Endothelial cell of hepatic sinusoid (primary cell): ENCODE measurements around the gene ELK3.

Experiments used
- in situ Hi-C: cut with HindIII; loops from 2 replicates; pipeline ENCODE4 v1.10.0; 2017; ENCODE audit warnings: low sequenced_read_pairs

Gene ELK3

DNA sequence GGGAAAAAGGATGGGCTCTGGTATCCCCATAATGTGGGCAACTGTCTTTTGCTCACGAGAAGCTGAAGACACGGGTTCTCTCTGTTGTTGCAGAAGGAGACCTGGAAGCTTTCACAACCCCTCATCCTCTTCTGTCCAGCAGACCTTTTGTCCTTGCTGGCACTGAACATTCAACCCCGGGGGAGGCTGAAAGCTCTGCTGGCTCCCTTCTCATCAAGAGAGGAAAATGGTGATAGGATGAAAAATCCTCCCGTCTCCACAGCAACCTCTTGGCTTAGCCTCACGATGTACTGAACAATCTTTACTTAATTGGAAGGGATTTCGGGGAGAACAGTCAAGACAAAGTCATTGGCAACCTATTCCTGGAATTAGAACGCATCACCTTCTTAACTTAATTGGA lies 39.0 kb downstream of the ELK3 start:
- in situ Hi-C loops, result no loop called here

DNA sequence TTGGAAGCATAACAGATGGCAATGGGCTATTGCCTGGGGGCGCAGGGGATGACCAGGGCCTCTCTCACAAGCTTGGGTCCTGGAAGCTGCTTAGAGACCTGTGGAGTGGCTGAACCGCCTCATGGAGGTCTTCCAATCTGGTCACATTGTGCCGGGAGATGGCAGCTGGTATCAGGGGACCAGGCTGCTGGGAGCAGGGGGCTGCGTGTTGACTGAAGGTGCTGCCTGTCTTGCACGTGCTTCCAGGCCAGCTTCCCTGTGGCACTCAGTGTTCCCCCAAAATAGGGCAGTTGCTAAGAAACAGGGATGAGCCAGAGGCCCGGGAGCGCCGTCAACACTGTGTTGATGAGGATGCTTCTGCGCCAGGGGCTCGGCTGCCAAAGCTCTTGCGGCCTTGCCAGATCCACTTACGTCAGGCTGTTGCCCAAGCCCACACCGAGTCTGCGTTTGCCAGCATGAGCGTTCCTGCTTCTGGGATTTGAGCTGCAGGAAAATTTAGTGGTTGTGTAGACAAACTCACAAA lies 39.8 kb downstream of the ELK3 start:
- in situ Hi-C loops, result no loop called here

DNA sequence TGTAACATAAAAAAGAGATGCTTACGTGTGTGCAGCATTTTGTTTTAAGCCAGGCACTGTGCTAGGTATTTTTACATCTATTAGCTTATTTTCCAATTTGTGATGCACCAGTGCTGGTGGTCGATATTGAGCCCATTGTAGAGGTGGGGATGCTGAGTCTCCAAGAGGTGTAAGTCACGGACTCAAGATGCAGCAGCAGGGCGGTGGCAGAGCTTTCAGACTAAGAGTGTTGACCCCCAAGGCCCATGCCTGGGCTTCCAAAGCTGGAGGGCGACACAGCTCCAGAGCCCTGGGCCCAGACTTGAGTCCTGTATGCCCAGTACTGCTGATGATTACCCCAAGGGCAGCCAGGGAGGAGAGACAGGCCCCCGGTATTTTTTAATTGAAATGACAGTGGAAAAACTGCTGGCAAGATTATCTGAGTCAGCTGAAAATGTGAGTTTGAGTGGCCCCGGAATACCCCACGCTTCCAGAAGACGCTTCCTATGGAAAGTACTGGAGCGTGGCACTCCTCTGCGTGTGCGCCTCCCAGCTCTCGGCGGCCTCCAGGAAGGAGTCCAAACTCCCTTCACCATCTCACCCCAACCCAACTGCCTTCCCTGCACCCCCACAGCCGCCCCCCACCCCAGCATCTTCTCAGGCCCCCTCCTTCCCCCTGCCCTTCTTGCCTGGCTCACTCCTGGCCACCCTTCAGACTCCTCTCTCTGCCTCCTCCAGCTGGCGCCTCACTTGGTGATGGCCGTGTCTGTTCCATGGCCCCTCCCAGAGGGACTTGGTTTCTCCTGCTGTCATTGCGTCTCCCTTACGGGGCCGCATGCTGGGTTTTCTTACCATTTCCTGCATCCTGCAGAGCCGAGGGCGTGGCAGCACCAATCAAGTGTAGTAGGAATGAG lies 40.7 kb downstream of the ELK3 start:
- in situ Hi-C loops, result no loop called here

GRCh38 chr12:96235484-96235826 lies 41.3 kb downstream of the ELK3 start:
- in situ Hi-C loops, result no loop called here

GRCh38 chr12:96236221-96236822 lies 42.1 kb downstream of the ELK3 start:
- in situ Hi-C loops, result no loop called here

GRCh38 chr12:96237035-96237434 lies 42.9 kb downstream of the ELK3 start:
- in situ Hi-C loops, result no loop called here

DNA sequence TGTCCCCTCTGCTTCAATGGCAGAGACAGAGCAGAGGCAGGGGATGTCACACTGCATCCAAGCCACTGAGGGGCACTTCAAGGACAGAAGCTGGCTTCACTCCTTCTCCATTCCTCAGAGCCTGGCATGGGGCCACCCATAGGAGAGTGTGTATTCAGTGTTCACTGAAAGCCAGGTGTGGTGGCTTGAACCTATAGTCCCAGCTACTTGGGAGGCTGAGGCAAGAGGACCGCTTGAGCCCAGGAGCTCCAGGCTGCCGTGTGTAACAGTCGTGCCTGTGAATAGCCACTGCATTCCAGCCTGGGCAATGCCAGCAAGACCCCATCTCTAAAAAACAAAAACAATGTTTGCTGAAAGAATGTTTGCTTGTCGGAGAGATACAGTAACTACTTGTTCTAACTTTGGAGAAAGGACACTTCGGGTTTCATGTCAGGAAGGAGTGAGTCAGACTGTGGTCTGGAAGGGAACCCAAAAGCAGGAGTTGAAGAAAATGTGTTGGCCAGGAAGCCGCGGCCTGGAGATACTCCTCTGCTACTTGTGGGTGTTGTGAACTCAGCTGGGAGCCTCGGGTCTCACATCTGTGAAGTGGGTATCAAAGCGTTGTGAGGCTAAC lies 43.4 kb downstream of the ELK3 start:
- in situ Hi-C loops, result no loop called here

GRCh38 chr12:96238336-96239047 lies 44.3 kb downstream of the ELK3 start:
- in situ Hi-C loops, result no loop called here

GRCh38 chr12:96239711-96240635 lies 45.8 kb downstream of the ELK3 start:
- in situ Hi-C loops, result no loop called here

DNA sequence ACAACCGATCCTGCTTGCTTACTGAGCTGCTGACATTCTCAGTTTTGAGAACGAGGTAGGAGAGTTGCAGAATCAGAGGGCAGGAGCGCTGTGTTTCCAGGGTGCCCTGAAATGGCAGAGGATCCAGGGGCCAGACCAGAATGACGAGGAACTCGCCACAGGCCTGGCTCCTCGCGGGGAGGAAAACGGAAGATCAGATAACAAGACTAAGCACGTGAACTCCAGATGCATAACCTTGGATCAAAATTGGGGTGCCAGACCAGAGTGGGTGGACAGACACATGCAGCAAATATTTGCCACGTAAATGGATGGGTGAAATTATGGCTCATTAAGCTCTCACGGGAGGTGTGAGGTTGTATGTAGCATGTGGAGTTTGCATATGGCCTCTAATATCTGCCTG lies 46.5 kb downstream of the ELK3 start:
- in situ Hi-C loops, result no loop called here

DNA sequence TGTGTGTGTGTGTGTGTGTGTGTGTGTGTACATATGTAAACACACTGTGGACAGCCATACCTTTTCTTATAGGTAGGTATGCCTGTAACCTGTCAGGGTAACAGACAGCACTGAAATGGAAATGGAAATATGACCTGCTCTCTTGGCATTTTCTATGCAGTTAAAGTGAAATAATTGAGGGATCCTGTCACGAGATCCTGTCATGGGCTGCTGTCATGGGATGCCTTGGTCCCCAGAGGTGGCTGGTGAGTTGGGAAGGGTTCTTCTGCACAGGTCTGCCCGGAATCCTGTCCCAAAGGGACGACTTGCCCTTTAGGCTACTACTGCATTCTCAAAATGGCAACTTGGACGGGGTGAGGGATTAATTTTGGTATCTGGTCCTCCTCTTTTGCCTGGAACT lies 47.3 kb downstream of the ELK3 start:
- in situ Hi-C loops, result no loop called here

DNA sequence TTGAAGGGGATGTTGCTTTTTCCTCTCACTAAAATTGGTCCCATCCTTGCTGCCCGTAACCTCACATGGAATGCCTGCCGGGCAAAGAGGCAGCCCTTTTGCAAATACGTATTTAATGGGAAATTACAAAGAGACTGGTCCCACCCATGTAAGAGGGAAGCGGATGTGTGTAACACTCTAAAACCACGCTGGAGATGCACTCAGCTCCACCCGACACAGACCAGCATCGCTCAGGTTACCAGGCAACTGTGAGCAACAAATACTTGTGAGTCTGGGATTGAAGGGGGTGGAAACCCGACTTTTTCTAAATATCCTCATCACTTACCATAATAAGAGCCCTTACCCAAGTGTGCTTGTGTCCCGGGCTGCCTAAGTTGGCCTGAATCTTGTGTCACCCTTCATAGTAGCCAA lies 47.7 kb downstream of the ELK3 start:
- in situ Hi-C loops, result no loop called here

GRCh38 chr12:96242597-96242996 lies 48.4 kb downstream of the ELK3 start:
- in situ Hi-C loops, result no loop called here

GRCh38 chr12:96244826-96245225 lies 50.7 kb downstream of the ELK3 start:
- in situ Hi-C loops, result no loop called here

GRCh38 chr12:96246926-96247505 lies 52.8 kb downstream of the ELK3 start:
- in situ Hi-C loops, result no loop called here

- in situ Hi-C loops, result no loop called here
Observed at GRCh38 chr12:96247563-96247962, 53.4 kb downstream of the ELK3 start.

GRCh38 chr12:96248136-96248931 lies 54.2 kb downstream of the ELK3 start:
- in situ Hi-C loops, result no loop called here

DNA sequence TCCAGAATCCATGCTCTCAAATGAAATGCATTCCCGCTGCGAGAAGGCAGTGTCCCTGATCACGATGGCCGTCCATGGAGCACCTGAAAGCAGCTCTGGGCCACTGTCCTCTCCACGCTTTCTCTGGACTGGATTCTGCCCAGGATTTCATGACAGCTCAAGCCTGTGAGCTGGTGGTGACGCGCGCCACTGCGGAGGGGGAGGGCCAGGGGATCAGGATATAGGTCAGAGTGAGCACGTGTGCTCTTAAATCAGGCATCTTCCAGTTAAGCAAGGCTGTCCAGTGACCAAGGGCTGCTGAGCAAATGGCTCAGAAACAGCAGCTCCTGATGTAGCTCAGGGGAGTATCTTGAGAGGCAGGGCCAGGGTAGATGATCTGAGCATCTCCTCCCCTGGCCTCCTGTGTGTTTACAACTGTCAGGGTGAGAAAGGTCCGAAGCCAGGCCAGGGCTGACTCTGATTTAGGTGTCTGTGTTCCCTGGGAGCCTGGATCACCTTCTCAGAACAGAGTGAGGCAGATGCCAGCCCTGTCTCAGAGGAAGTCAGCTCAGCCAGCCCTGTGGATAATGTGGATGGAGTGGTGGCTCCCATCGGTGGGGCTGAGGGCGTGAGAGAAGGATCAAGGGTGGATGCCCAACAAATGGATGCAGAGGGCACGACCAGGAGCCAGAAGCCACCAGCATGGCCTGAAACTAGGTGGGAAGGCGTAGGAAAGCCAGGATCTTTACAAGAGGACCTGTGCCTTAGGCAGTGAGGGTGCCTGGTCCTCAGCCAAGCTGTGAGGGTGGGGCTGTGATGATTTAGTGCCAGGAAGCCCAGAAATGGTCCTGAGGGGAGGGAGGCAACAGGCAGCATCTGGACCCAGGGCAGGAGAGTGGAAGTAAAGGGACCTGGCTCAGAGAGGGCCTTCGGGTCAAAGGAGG lies 55.3 kb downstream of the ELK3 start:
- in situ Hi-C loops, result no loop called here
